Heart left ventricle (tissue), 13 donors: ENCODE measurements around the gene RAB3GAP1.

Source experiments
- CTCF ChIP-seq, 12 donors: fragments of 200-600 bp; sonication (generic) in 4 of 12; IDR thresholded peaks; one replicate each; pipeline versions ENCODE4 v1.5.0 to v1.8.0; 2018 to 2022; ENCODE audit warnings: antibody characterized with exemption in 12 of 12, mild to moderate bottlenecking in 5 of 12
- POLR2A ChIP-seq, 2 donors: fragments of 450-650 bp; IDR thresholded peaks; one replicate each; pipeline ENCODE4 v1.6.1; 2017; ENCODE audit warnings: antibody characterized with exemption in 2 of 2, mild to moderate bottlenecking in 2 of 2, moderate library complexity in 2 of 2
- donor health status: ischemic (EF 13 %, LVEDD 7.1; RV severe dilation, severe dysfunction).
- donor health status: DM: no; HTN: yes; CAD: no.
- donor health status: DM: no; HTN: no; CAD: no.
- donor health status: ischemic (EF 25% LVEDD 6.9; RV normal size, moderate dysfunction).
- donor health status: ischemic (EF 25% LVEDD 5.7; RV mildly dilated, moderate dysfunction).
- donor health status: ischemic (EF 35%, LVEDD 5.7; RV mildly dilated, moderate dysfunction).
- donor health status: nonischemic (EF 11% LVEDD 7.7; RV severe dilation, severe dysfunction).
- donor health status: DM: yes; HTN: yes; CAD: no.
- donor health status: PGD.
- donor health status: ischemic (EF 29% LVEDD 5.4; RV normal size, mild dysfunction).
- donor health status: nonischemic (EF 23%, LVEDD 6.1; RV moderate dilation, normal function).

DNA sequence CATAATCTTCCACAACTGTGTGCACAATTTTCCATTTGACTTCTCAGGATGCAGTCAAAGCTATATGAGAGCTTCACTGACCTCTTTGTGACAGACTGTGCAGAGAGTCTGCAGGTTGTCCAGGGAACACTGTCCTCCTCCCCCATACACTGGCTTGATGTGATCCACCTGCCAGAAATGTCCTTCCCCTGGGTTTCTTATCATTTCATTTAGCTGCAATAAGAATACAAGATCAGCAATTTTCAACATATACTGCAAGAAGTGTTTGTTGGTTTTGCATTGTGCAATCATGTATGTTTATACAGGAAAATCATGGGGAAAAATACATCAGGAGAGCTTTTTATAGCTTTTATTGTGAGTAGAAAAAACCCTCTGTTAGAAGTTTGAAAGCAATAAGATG, 150.7 kb downstream of the RAB3GAP1 start:
- TF ChIP-seq CTCF (IDR thresholded peaks at IDR 0.05) (no peak), POLR2A (IDR thresholded peaks at IDR 0.05) (no peak)
